HEK293 (cell line): ENCODE results near the gene FER1L5.

ENCODE experiments used
- CTCF ChIA-PET: fragments of 350-600 bp; formaldehyde crosslinking; extraction: SDS; loops from one replicate; lab custom pipeline; 2021; ENCODE audit warnings: antibody characterized with exemption; lab: Yijun Ruan, JAX
- POLR2A ChIA-PET: fragments of 300-600 bp; formaldehyde crosslinking; extraction: SDS; loops from one replicate; lab custom pipeline; 2020; ENCODE audit warnings: antibody characterized with exemption, inconsistent platforms; lab: Yijun Ruan, JAX
- H3K27ac ChIP-seq: fragments of 200-500 bp; sonication (Bioruptor generic); 2 replicates; pipeline ENCODE4 v1.5.1; 2014; ENCODE audit warnings: low read depth, low read length, control low read depth, inconsistent platforms; ENCODE audit errors: extremely low read depth
- H3K36me3 ChIP-seq, 2 experiments: fragments of 200-500 bp in 1 of 2; sonication (Bioruptor generic) in 1 of 2; 1 replicate in 1 of 2; 2 replicates in 1 of 2; pipeline ENCODE4 v1.5.1; 2014 to 2017; ENCODE audit warnings: inconsistent platforms in 2 of 2, low read length in 2 of 2; ENCODE audit not compliant: control insufficient read depth in 2 of 2, insufficient read depth in 1 of 2
- H3K4me1 ChIP-seq: fragments of 200-500 bp; sonication (Bioruptor generic); 2 replicates; pipeline ENCODE4 v1.5.1; 2014; ENCODE audit warnings: mild to moderate bottlenecking, low read length, inconsistent platforms; ENCODE audit not compliant: control insufficient read depth, insufficient read depth
- H3K4me3 ChIP-seq: 2 replicates; pipeline ENCODE4 v1.5.1; 2011; ENCODE audit warnings: low read depth, mild to moderate bottlenecking, control low read depth, low read length, moderate library complexity
- H3K9me3 ChIP-seq: fragments of 200-500 bp; sonication (Bioruptor generic); 2 replicates; pipeline ENCODE4 v1.5.1; 2014; ENCODE audit warnings: low read depth, low read length, inconsistent platforms; ENCODE audit not compliant: control insufficient read depth, insufficient read depth
- HIC1 ChIP-seq: fragments of 450-650 bp; formaldehyde crosslinking; IDR thresholded peaks from 2 replicates; pipeline ENCODE4 v1.5.1; 2016; ENCODE audit warnings: missing biosample characterization, missing genetic modification characterization
- INSM2 ChIP-seq: fragments of 450-650 bp; formaldehyde crosslinking; IDR thresholded peaks from 2 replicates; pipeline ENCODE4 v1.5.1; 2016; ENCODE audit warnings: missing biosample characterization, missing genetic modification characterization
- KLF16 ChIP-seq: fragments of 450-650 bp; formaldehyde crosslinking; IDR thresholded peaks from 2 replicates; pipeline ENCODE4 v1.5.1; 2017; ENCODE audit warnings: missing biosample characterization, missing genetic modification characterization
- PRDM1 ChIP-seq: fragments of 450-650 bp; formaldehyde crosslinking; IDR thresholded peaks from 2 replicates; pipeline ENCODE4; 2016; ENCODE audit warnings: missing biosample characterization, missing genetic modification characterization
- PRDM10 ChIP-seq: fragments of 450-650 bp; formaldehyde crosslinking; IDR thresholded peaks from 2 replicates; pipeline ENCODE4 v1.5.1; 2016; ENCODE audit warnings: missing biosample characterization, missing genetic modification characterization
- ZFHX2 ChIP-seq: fragments of 450-650 bp; formaldehyde crosslinking; conservative IDR thresholded peaks from 2 replicates; pipeline ENCODE4 v1.5.1; 2016; ENCODE audit warnings: missing biosample characterization, missing genetic modification characterization
- ZFP41 ChIP-seq: fragments of 450-650 bp; formaldehyde crosslinking; IDR thresholded peaks from 2 replicates; pipeline ENCODE4 v1.5.1; 2016; ENCODE audit warnings: missing biosample characterization, missing genetic modification characterization, borderline replicate concordance
- ZNF239 ChIP-seq: fragments of 450-650 bp; formaldehyde crosslinking; IDR thresholded peaks from 2 replicates; pipeline ENCODE4 v1.5.1; 2016; ENCODE audit warnings: missing biosample characterization, missing genetic modification characterization
- ZNF280D ChIP-seq: fragments of 450-650 bp; formaldehyde crosslinking; IDR thresholded peaks from 2 replicates; pipeline ENCODE4 v1.5.1; 2016; ENCODE audit warnings: missing biosample characterization, missing genetic modification characterization
- ZNF292 ChIP-seq: fragments of 450-650 bp; formaldehyde crosslinking; IDR thresholded peaks from 2 replicates; pipeline ENCODE4 v1.5.1; 2016; ENCODE audit warnings: low read depth, missing biosample characterization, missing genetic modification characterization, borderline replicate concordance
- ZNF311 ChIP-seq: fragments of 450-650 bp; formaldehyde crosslinking; IDR thresholded peaks from 2 replicates; pipeline ENCODE4 v1.5.1; 2017; ENCODE audit warnings: missing biosample characterization, missing genetic modification characterization, borderline replicate concordance
- ZNF404 ChIP-seq: fragments of 450-650 bp; formaldehyde crosslinking; IDR thresholded peaks from 2 replicates; pipeline ENCODE4 v1.5.1; 2017; ENCODE audit warnings: missing biosample characterization, missing genetic modification characterization
- ZNF473 ChIP-seq: fragments of 450-650 bp; formaldehyde crosslinking; IDR thresholded peaks from 2 replicates; pipeline ENCODE4 v1.5.1; 2017; ENCODE audit warnings: missing biosample characterization, missing genetic modification characterization
- ZNF560 ChIP-seq: fragments of 450-650 bp; formaldehyde crosslinking; IDR thresholded peaks from 2 replicates; pipeline ENCODE4 v1.5.1; 2017; ENCODE audit warnings: missing biosample characterization, missing genetic modification characterization, borderline replicate concordance
- ZNF707 ChIP-seq: fragments of 450-650 bp; formaldehyde crosslinking; IDR thresholded peaks from 2 replicates; pipeline ENCODE4 v1.5.1; 2016; ENCODE audit warnings: missing biosample characterization, missing genetic modification characterization
- ZSCAN23 ChIP-seq: fragments of 450-650 bp; formaldehyde crosslinking; IDR thresholded peaks from 2 replicates; pipeline ENCODE4 v1.5.1; 2016; ENCODE audit warnings: missing biosample characterization, missing genetic modification characterization

The FER1L5 gene

GRCh38 chr2:96698221-96698861 is 55.8 kb downstream of the FER1L5 start:
- Histone ChIP-seq H3K36me3 (peaks cover 0 to 16% of the 10 kb centered on the region in 2 experiments; a peak in 1 of 3 replicates), H3K9me3 (no peaks in the 10 kb centered on the region)
- CTCF ChIA-PET: no interaction called here
- TF ChIP-seq KLF16 (tag by site-specific recombination) (no peak), HIC1 (tag by site-specific recombination) (no peak), PRDM10 (tag by site-specific recombination) (peak; percentile 52; the same call in 1 of the 2 replicates), ZNF311 (tag by site-specific recombination) (no peak)
- TF ChIP-seq, all 188 proteins: peak for 1
- no peak overlapping the region for H3K4me3 ChIP-seq
- POLR2A ChIA-PET: no interaction called here
- no peak overlapping the region for H3K27ac ChIP-seq
- H3K4me1 ChIP-seq: no peaks in the 10 kb centered on the region

- no peaks in the 10 kb centered on the region for H3K4me1 ChIP-seq
- H3K9me3 ChIP-seq: no peaks in the 10 kb centered on the region
- ChIA-PET CTCF (interaction anchor here (1.1 kb wide), 1 partner anchor 413 kb away, joined by 3 read pairs; no protein-coding TSS in a partner anchor), POLR2A (no interaction called here)
- no peak overlapping the region for H3K4me3 ChIP-seq
- peaks cover 0 to 19% of the 10 kb centered on the region in 2 experiments; a peak in 1 of 3 replicates for H3K36me3 ChIP-seq
- no peak overlapping the region for H3K27ac ChIP-seq
- TF ChIP-seq PRDM1 (tag by site-specific recombination) (no peak), ZSCAN23 (tag by site-specific recombination) (no peak), ZNF707 (no peak), ZNF239 (no peak), ZNF560 (no peak), ZFP41 (no peak), ZNF292 (tag by site-specific recombination) (no peak), ZNF280D (tag by site-specific recombination) (no peak), ZNF473 (tag by site-specific recombination) (no peak), PRDM10 (tag by site-specific recombination) (no peak), ZFHX2 (tag by site-specific recombination) (no peak), INSM2 (tag by site-specific recombination) (no peak), ZNF404 (tag by site-specific recombination) (no peak)
Measured at GRCh38 chr2:96699021-96699420, 56.5 kb downstream of the FER1L5 start.
